Measurements from ENCODE around the gene MMEL1.

The MMEL1 gene

DNA sequence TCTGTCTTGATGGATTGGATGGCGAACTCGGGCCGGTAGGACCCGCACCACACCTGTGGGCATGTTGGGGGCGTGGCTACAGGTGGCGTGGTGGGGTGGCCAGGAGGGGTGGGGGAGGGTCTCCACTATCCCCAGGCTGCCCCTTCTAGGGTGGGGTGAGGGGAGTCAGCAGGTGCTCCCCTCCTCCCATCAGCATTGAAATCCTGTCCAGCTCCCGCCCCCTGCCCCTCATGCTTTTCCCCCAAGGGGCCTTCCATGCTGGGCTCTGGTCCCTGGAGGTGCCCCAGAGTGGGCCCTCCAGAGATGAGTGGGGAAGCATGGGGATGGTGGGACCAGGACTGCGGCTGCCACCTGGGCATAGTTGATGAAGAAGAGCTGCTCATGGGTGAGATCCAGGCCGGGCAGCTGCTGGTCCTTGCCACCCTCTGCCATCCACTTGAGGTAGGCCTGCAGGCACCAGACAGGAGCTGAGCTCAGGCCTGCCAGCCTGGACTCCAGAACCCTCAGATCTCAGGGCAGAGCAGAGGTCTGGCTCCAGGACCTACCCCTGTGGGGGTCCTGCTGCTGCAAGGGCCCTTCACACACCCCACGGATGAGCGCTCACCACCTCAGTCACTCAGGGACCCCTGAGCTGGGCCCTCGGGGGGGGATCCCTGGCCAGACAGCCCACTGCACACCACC is 41.1 kb downstream of the MMEL1 start:
- CTCF ChIA-PET = no interaction called here
- TF ChIP-seq, protein P1, sequence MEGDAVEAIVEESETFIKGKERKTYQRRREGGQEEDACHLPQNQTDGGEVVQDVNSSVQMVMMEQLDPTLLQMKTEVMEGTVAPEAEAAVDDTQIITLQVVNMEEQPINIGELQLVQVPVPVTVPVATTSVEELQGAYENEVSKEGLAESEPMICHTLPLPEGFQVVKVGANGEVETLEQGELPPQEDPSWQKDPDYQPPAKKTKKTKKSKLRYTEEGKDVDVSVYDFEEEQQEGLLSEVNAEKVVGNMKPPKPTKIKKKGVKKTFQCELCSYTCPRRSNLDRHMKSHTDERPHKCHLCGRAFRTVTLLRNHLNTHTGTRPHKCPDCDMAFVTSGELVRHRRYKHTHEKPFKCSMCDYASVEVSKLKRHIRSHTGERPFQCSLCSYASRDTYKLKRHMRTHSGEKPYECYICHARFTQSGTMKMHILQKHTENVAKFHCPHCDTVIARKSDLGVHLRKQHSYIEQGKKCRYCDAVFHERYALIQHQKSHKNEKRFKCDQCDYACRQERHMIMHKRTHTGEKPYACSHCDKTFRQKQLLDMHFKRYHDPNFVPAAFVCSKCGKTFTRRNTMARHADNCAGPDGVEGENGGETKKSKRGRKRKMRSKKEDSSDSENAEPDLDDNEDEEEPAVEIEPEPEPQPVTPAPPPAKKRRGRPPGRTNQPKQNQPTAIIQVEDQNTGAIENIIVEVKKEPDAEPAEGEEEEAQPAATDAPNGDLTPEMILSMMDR (conservative IDR thresholded peaks at IDR 0.05; ENCODE audit: low read depth) = no peak
- H3K27ac ChIP-seq = no peak overlapping the region
- POLR2A ChIA-PET (ENCODE audit: low non-redundant PET) = no interaction called here
- no peak for DNase-seq (ENCODE audit: low spot score)

DNA sequence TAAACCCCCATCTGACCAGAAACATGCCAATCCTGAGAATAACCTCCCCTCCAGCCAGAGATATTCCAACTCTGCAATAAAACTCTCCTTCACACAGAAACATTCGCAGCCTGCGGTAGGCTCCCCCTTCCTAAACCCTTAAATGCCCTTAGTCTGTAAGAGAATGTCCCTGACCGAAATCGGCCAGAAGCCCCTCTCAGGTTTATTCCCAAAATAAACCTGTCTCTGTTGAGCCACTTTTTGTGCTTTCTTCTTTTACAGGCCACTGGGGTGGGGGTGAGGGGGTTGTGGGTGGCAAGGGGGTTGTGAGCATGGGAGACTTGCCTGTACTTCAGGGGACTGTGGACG is 41.6 kb downstream of the MMEL1 start:
- POLR2A ChIA-PET (ENCODE audit: low non-redundant PET) = no interaction called here
- no peak for DNase-seq (ENCODE audit: low spot score)
- no peak overlapping the region for H3K27ac ChIP-seq
- CTCF ChIA-PET = no interaction called here
- TF ChIP-seq, protein P1 (conservative IDR thresholded peaks at IDR 0.05; ENCODE audit: low read depth) = no peak

DNA sequence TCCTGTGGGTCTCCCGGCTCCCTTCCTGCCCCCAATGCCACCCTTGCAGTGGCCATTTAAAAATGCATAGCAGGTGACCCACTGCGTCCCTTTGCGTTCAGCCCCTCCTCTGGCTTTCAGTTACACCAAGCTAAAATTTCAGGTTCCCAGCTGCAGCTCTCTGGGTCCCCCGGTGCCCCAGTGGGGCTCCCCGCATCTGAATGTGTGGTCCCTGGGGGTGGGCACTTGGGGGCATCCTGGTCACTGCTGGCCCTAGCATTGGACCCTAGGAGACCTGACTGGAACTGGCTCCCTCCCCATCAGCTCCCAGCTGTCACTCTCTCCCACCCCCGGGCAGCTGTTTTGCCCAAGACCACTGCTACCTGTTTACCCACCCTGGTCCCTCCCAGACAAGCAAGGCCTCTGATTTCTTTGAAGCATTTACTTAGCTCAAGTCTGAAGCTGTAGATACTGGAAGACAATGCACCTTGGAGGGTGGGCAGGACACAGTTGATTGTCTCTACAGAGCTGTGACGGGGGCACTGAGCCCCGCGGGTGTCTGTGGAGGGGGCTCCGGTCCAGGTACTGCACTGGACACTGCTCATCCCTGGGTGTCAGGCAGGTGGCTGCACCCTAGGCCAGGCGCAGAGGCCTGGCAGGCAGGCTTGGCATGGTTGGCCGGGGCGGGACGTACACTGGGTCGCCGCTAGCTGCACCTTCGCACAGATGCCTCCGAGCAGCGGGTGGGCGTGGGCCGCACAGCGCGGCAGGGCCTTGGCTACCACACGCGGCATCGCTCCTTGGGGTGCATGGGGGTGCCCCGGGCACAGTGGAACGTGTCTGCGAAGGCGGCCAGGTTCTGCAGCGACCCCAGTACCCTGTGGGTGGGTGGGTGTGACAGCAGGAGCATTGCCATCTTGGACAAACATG is 42.3 kb downstream of the MMEL1 start:
- POLR2A ChIA-PET (ENCODE audit: low non-redundant PET) = no interaction called here
- no peak overlapping the region for H3K27ac ChIP-seq
- DNase-seq (ENCODE audit: low spot score) = no peak
- TF ChIP-seq, protein P1 (conservative IDR thresholded peaks at IDR 0.05; ENCODE audit: low read depth) = no peak
- CTCF ChIA-PET = no interaction called here

DNA sequence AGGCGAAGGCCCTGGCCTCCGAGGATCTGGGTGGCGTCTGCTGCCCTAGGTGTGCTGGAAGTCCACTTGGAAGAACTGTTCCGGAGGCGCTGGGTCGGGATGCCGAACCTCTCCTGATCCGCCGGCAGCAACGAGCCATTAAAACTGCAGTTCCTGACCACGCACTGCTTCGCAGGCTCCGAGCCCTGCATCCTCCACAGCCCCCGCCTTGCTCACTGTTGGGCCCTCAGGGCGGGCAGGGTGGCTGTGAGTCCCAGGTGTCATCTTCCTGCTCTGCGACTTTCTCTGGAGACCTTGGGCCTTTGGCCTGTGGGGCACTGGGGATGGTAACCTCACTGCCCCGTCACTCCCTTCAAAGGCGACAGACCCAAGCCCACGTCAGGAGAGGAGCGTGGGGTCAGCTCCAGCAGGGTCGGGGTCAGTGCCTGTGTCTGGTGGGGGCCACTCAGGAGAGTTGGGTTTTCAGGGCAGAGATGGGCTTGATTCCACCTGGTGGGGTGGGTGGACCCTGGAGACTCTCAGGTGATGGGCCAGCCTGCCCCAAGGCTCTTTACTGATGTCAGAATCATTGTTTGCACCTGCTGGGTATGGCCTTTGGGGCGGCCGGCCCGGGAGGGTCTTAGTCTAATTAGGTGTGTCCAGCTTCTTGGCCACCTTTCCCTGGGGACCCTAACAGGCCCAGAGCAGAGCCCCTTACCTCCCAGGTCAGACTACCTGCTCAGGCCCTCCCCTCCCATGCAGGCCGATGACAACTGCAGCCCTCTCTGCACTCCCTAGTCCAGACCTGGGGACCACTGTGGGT is 43.2 kb downstream of the MMEL1 start:
- H3K27ac ChIP-seq = no peak overlapping the region
- ChIA-PET CTCF (no interaction called here), POLR2A (ENCODE audit: low non-redundant PET) (no interaction called here)
- TF ChIP-seq, protein P1 (conservative IDR thresholded peaks at IDR 0.05; ENCODE audit: low read depth) = no peak
- no peak for DNase-seq (ENCODE audit: low spot score)

DNA sequence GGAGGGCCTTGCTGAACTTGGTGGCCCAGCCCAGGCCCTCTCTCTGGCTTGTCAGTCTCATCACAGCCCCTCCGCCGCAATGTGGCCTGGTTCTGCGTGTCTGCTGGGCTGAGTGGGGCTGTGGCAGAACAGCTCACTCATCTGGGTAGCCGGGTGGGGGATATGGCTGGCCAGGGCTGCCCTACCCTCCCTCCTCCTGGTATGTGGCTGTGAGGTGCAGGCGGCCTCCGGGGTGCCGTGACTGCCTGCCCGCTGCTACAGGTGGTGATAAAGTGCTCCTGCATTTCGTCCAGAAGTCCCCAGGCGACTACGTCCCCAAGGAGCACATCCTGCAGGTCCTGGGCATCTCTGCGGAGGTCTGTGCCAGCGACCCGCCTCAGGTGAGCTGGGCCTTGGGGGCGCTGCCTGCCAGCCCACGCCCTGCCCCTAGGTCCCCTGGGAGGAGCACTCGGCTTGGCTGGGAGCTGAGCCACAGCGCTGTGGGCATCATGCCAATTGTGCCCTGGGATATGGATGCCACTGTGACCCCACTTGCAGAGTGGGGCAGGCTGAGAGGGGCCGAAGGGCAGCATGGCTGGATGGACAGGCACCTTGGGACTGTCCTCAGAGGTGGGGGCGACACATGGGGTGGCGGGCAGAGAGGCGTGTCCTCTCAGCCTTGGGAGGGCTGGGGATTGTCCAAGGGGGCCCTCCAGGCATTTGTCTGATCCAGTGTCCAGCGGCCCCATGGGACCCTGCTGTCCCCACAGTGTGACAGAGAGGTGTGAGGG is 44.0 kb downstream of the MMEL1 start:
- TF ChIP-seq, protein P1 (conservative IDR thresholded peaks at IDR 0.05; ENCODE audit: low read depth) = no peak
- no peak overlapping the region; the same call in 1 of the 2 replicates for H3K27ac ChIP-seq
- ChIA-PET POLR2A (ENCODE audit: low non-redundant PET) (no interaction called here), CTCF (interaction anchor here (1.1 kb wide), 1 partner anchor 27 kb away, joined by 3 read pairs; no protein-coding TSS in a partner anchor)
- no peak for DNase-seq (ENCODE audit: low spot score)
